ENCODE data around the gene ZDHHC8. TPM values are rescaled to one million over a fixed set of nuclear protein-coding genes. Genes with fewer than 3 reads are reported as not detected.
"Not testable (repeated sequence)": the region's sequence is repeated elsewhere in the genome, so short reads cannot be mapped to it uniquely, and the experiment has no call there.

Gene ZDHHC8
- total and polyA plus RNA-seq, 2 donors (not counting 3 experiments of a cell fraction or from before 2014, with no cell fraction given) = 49.8 to 131 TPM

DNA sequence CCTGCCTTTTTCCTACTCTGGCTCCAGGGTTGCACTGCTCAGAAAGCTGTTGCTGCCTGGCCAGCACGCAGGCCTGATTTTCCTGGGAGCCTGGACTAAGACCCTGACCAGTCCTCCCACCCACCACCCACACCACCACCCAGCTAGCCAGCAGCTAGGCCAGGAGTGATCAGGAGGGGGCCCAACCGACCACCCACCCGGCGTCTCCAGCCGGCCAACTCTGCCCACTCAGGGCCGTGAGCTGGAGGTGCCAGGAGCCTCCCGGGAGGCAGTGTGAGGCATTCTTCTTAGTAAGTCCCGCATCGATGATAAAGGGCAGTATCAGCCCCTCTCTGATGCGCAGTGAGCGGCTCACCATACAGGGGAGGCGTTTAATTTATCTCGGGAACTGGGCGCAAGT, 27.9 kb downstream of the ZDHHC8 start:
- H3K27me3 ChIP-seq (ENCODE audit: control insufficient read depth in 2 of 2, insufficient read depth in 2 of 2, low read length in 2 of 2); DNase-seq (ENCODE audit: low read depth, low spot score); H2AFZ ChIP-seq (ENCODE audit: low read depth, low read length); dilution Hi-C loops (cut with MboI; ENCODE audit: extremely low pct_ligation_motif_present, low sequenced_read_pairs); H3K36me3 ChIP-seq (ENCODE audit: control insufficient read depth in 2 of 2, extremely low read depth in 1 of 2, insufficient read depth in 2 of 2, low read length in 2 of 2); H3K79me2 ChIP-seq (ENCODE audit: control insufficient read depth, insufficient read depth, low read length); H3K9me1 ChIP-seq (replicated peaks; ENCODE audit: control insufficient read depth, extremely low read depth, insufficient read depth, low read length); H4K20me1 ChIP-seq (replicated peaks; ENCODE audit: control insufficient read depth, extremely low read depth, insufficient read depth, low read length); FAIRE-seq; BruUV-seq (replicated peaks); H3K4me2 ChIP-seq (ENCODE audit: insufficient read depth, low read length); H3K9me3 ChIP-seq (replicated peaks; ENCODE audit: control insufficient read depth, insufficient read depth, low read length); H3K4me3 ChIP-seq (replicated peaks in 1 of 3; ENCODE audit: insufficient read depth in 1 of 3, low read depth in 1 of 3, low read length in 3 of 3); H3K4me1 ChIP-seq (ENCODE audit: control insufficient read depth, extremely low read depth, insufficient read depth, low read length); H3K9ac ChIP-seq (replicated peaks; ENCODE audit: extremely low read depth, insufficient read depth, low read length); H3K27ac ChIP-seq (ENCODE audit: insufficient read depth, low read depth, low read length): not testable (repeated sequence)
- CTCF ChIA-PET = interaction anchor here (0.6 to 1.9 kb wide), 5 partner anchors 68 to 366 kb away, joined by 3 to 7 read pairs (median 3); no protein-coding TSS in a partner anchor
- POLR2A ChIA-PET = interaction anchor here (0.6 kb wide), 1 partner anchor 32 kb away, joined by 3 read pairs; no protein-coding TSS in a partner anchor
- intact Hi-C loops (cut with micrococcal nuclease) = loop anchor here (5.0 kb wide), 2 partner anchors 48 to 298 kb away; no protein-coding TSS in a partner anchor

DNA sequence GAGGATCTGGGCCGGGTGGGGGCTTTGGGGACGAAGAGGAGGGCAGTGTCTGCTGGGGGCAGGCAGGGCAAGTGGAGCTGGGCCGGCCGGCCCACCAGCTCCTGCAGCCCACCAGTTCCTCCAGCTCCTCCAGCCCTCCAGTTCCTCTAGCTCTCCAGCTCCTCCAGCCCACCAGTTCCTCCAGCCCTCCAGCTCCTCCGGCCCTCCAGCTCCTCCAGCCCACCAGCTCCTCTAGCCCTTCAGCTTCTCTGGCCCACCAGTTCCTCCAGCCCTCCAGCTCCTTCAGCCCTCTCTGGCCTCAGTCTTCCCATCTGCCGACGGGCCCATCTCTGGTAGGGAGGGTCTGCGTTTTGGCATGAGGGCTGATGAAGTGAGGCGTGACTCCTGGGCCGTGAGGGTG, 28.4 kb downstream of the ZDHHC8 start:
- FAIRE-seq (no peak), DNase-seq (ENCODE audit: low read depth, low spot score) (no peak)
- CTCF ChIA-PET = interaction anchor here (0.6 to 1.9 kb wide), 5 partner anchors 67 to 366 kb away, joined by 3 to 7 read pairs (median 3); no protein-coding TSS in a partner anchor
- TF ChIP-seq, protein P1, sequence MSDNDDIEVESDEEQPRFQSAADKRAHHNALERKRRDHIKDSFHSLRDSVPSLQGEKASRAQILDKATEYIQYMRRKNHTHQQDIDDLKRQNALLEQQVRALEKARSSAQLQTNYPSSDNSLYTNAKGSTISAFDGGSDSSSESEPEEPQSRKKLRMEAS (IDR thresholded peaks at IDR 0.05; ENCODE audit: insufficient read depth, insufficient read length) = no peak
- no peak for TF ChIP-seq JUN (IDR thresholded peaks at IDR 0.05; ENCODE audit: borderline replicate concordance, insufficient read depth, insufficient read length, low read depth)
- Histone ChIP-seq H3K9me3 (replicated peaks; ENCODE audit: control insufficient read depth, insufficient read depth, low read length) (no peaks in the 10 kb centered on the region), H3K9ac (replicated peaks; ENCODE audit: extremely low read depth, insufficient read depth, low read length) (no peak overlapping the region), H3K4me2 (ENCODE audit: insufficient read depth, low read length) (no peak overlapping the region), H3K9me1 (replicated peaks; ENCODE audit: control insufficient read depth, extremely low read depth, insufficient read depth, low read length) (no peaks in the 10 kb centered on the region), H4K20me1 (replicated peaks; ENCODE audit: control insufficient read depth, extremely low read depth, insufficient read depth, low read length) (no peaks in the 10 kb centered on the region), H3K27me3 (ENCODE audit: control insufficient read depth in 2 of 2, insufficient read depth in 2 of 2, low read length in 2 of 2) (no peaks in the 10 kb centered on the region), H2AFZ (ENCODE audit: low read depth, low read length) (no peak overlapping the region), H3K4me1 (ENCODE audit: control insufficient read depth, extremely low read depth, insufficient read depth, low read length) (peaks cover 3% of the 10 kb centered on the region), H3K27ac (ENCODE audit: insufficient read depth, low read depth, low read length) (no peak overlapping the region), H3K4me3 (replicated peaks in 1 of 3; ENCODE audit: insufficient read depth in 1 of 3, low read depth in 1 of 3, low read length in 3 of 3) (no peak overlapping the region), H3K36me3 (ENCODE audit: control insufficient read depth in 2 of 2, extremely low read depth in 1 of 2, insufficient read depth in 2 of 2, low read length in 2 of 2) (no peaks in the 10 kb centered on the region), H3K79me2 (ENCODE audit: control insufficient read depth, insufficient read depth, low read length) (no peaks in the 10 kb centered on the region)
- dilution Hi-C loops (cut with MboI; ENCODE audit: extremely low pct_ligation_motif_present, low sequenced_read_pairs) (no loop called here), intact Hi-C loops (cut with micrococcal nuclease) (no loop called here)
- POLR2A ChIA-PET = interaction anchor here (0.6 kb wide), 1 partner anchor 31 kb away, joined by 3 read pairs; no protein-coding TSS in a partner anchor
- no TSS peak for BruUV-seq (replicated peaks)
